Ovary (tissue), 3 donors: ENCODE results near the gene REV3L.

ENCODE experiments used
- CTCF ChIP-seq, 3 donors: fragments of 450-650 bp in 2 of 3; fragments of 200-600 bp in 1 of 3; IDR thresholded peaks; one replicate each; pipeline versions ENCODE4 v1.5.1 to v1.8.0; 2016 to 2022; ENCODE audit warnings: antibody characterized with exemption in 3 of 3, mild to moderate bottlenecking in 1 of 3
- EP300 ChIP-seq: sonication (generic); formaldehyde crosslinking; IDR thresholded peaks from one replicate; pipeline ENCODE4 v1.6.1; 2017; ENCODE audit warnings: antibody characterized with exemption
- POLR2A ChIP-seq: fragments of 450-650 bp; IDR thresholded peaks from one replicate; pipeline ENCODE4 v1.6.1; 2017; ENCODE audit warnings: antibody characterized with exemption, mild to moderate bottlenecking, moderate library complexity
- donor health status: DM: no; HTN: no; CAD: no.

- TF ChIP-seq EP300: no peak
- TF ChIP-seq POLR2A: no peak
- no peak for TF ChIP-seq CTCF (IDR thresholded peaks at IDR 0.05)
Observed at GRCh38 chr6:111276335-111276734, 206.7 kb downstream of the REV3L start.
